Trophoblast cell (in vitro differentiated cells and primary cell): ENCODE measurements around the gene SHROOM2.
"Not testable (repeated sequence)": the region's sequence is repeated elsewhere in the genome, so short reads cannot be mapped to it uniquely, and the experiment has no call there.

Experiments
- DNase-seq, 2 donors: peaks; one replicate each; pipeline ENCODE4 v3.0.0-alpha.2; 2016
- H2AFZ ChIP-seq: 2 replicates; pipeline ENCODE4 v1.6.1; 2013; ENCODE audit warnings: low read length, moderate library complexity, mild to moderate bottlenecking; ENCODE audit not compliant: insufficient read depth, poor library complexity
- H2AK5ac ChIP-seq: 2 replicates; pipeline ENCODE4 v1.6.1; 2013; ENCODE audit warnings: mild to moderate bottlenecking, low read length
- H2BK120ac ChIP-seq: 2 replicates; pipeline ENCODE4 v1.6.1; 2013; ENCODE audit warnings: low read length, mild to moderate bottlenecking, moderate library complexity; ENCODE audit not compliant: insufficient read depth, poor library complexity
- H2BK12ac ChIP-seq: 2 replicates; pipeline ENCODE4 v1.6.1; 2013; ENCODE audit warnings: mild to moderate bottlenecking, low read length, moderate library complexity
- H2BK5ac ChIP-seq: 2 replicates; pipeline ENCODE4 v1.6.1; 2013; ENCODE audit warnings: low read length, low read depth, moderate library complexity, mild to moderate bottlenecking; ENCODE audit not compliant: poor library complexity
- H3K14ac ChIP-seq: 2 replicates; pipeline ENCODE4 v1.6.1; 2013; ENCODE audit warnings: mild to moderate bottlenecking, low read length
- H3K18ac ChIP-seq: 2 replicates; pipeline ENCODE4 v1.6.1; 2013; ENCODE audit warnings: mild to moderate bottlenecking, low read length
- H3K23ac ChIP-seq: 2 replicates; pipeline ENCODE4 v1.6.1; 2013; ENCODE audit warnings: low read length
- H3K27ac ChIP-seq: 2 replicates; pipeline ENCODE4 v1.5.1; 2013; ENCODE audit warnings: low read depth, mild to moderate bottlenecking, inconsistent platforms, low read length, moderate library complexity
- H3K27me3 ChIP-seq: 2 replicates; pipeline ENCODE4 v1.6.1; 2013; ENCODE audit warnings: inconsistent platforms, mild to moderate bottlenecking, low read length, moderate library complexity; ENCODE audit not compliant: insufficient read depth
- H3K36me3 ChIP-seq, 2 experiments: 1 replicate in 1 of 2; 2 replicates in 1 of 2; pipeline ENCODE4 v1.6.1; 2013; ENCODE audit warnings: low read length in 2 of 2, mild to moderate bottlenecking in 2 of 2, moderate library complexity in 1 of 2; ENCODE audit not compliant: insufficient read depth in 2 of 2, control insufficient read depth in 1 of 2
- H3K4ac ChIP-seq: 2 replicates; pipeline ENCODE4 v1.6.1; 2013; ENCODE audit warnings: low read depth, mild to moderate bottlenecking, low read length, moderate library complexity
- H3K4me1 ChIP-seq, 2 experiments: 1 replicate in 1 of 2; 2 replicates in 1 of 2; pipeline ENCODE4 v1.6.1; 2013; ENCODE audit warnings: low read length in 2 of 2, mild to moderate bottlenecking in 2 of 2, moderate library complexity in 1 of 2; ENCODE audit not compliant: insufficient read depth in 2 of 2, control insufficient read depth in 1 of 2
- H3K4me2 ChIP-seq: 2 replicates; pipeline ENCODE4 v1.6.1; 2013; ENCODE audit warnings: inconsistent platforms, mild to moderate bottlenecking, low read length, moderate library complexity
- H3K4me3 ChIP-seq: 2 replicates; pipeline ENCODE4 v1.5.1; 2013; ENCODE audit warnings: mild to moderate bottlenecking, low read depth, low read length, inconsistent platforms
- H3K79me1 ChIP-seq: one replicate; pipeline ENCODE4 v1.6.1; 2013; ENCODE audit warnings: low read length
- H3K79me2 ChIP-seq: 2 replicates; pipeline ENCODE4 v1.6.1; 2013; ENCODE audit warnings: low read length, mild to moderate bottlenecking; ENCODE audit not compliant: control insufficient read depth, insufficient read depth, poor library complexity
- H3K9ac ChIP-seq: 2 replicates; pipeline ENCODE4 v1.6.1; 2013; ENCODE audit warnings: mild to moderate bottlenecking, low read length
- H3K9me3 ChIP-seq: 2 replicates; pipeline ENCODE4 v1.6.1; 2013; ENCODE audit warnings: low read depth, mild to moderate bottlenecking, control low read depth, inconsistent platforms, low read length; ENCODE audit not compliant: insufficient read depth
- H4K12ac ChIP-seq: 2 replicates; pipeline ENCODE4 v1.6.1; 2013; ENCODE audit warnings: low read depth, mild to moderate bottlenecking, low read length, moderate library complexity
- H4K8ac ChIP-seq: 2 replicates; pipeline ENCODE4 v1.6.1; 2013; ENCODE audit warnings: low read depth, mild to moderate bottlenecking, low read length, moderate library complexity
- H4K91ac ChIP-seq: one replicate; pipeline ENCODE4 v1.6.1; 2013; ENCODE audit warnings: low read depth, mild to moderate bottlenecking, low read length, moderate library complexity
- WGBS: extraction: QIAGEN DNeasy Blood & Tissue Kit; methylation state at CpG from one replicate; pipeline ENCODE4 v1.1.7; 2013; ENCODE audit warnings: missing lambda C conversion rate; ENCODE audit not compliant: insufficient read length, insufficient coverage; ENCODE audit errors: extremely low coverage; 5-methylcytosine and 5-hydroxymethylcytosine counted together

The SHROOM2 gene

GRCh38 chrX:9809876-9810275 is 23.6 kb downstream of the SHROOM2 start:
- H3K27me3 ChIP-seq, H2BK120ac ChIP-seq, H3K36me3 ChIP-seq, H2AFZ ChIP-seq, H3K18ac ChIP-seq, H3K23ac ChIP-seq, H4K91ac ChIP-seq, H2AK5ac ChIP-seq, H2BK12ac ChIP-seq, H3K4me1 ChIP-seq, H3K4me3 ChIP-seq, H4K8ac ChIP-seq, H3K4ac ChIP-seq, H3K14ac ChIP-seq, H2BK5ac ChIP-seq, H3K9ac ChIP-seq, H3K79me1 ChIP-seq, H4K12ac ChIP-seq, H3K4me2 ChIP-seq, H3K27ac ChIP-seq, H3K79me2 ChIP-seq, H3K9me3 ChIP-seq, DNase-seq: not testable (repeated sequence)
- WGBS, result no CpG with 5 or more reads among the region's 5 CpGs

- H2BK5ac ChIP-seq, H4K8ac ChIP-seq, H3K4me1 ChIP-seq, H2AK5ac ChIP-seq, H2AFZ ChIP-seq, H3K4me3 ChIP-seq, H2BK12ac ChIP-seq, H3K18ac ChIP-seq, H3K79me1 ChIP-seq, H3K9ac ChIP-seq, H3K36me3 ChIP-seq, H3K9me3 ChIP-seq, H3K27ac ChIP-seq, H3K23ac ChIP-seq, H3K27me3 ChIP-seq, H3K4ac ChIP-seq, DNase-seq, H4K12ac ChIP-seq, H4K91ac ChIP-seq, H2BK120ac ChIP-seq, H3K14ac ChIP-seq, H3K79me2 ChIP-seq, H3K4me2 ChIP-seq: not testable (repeated sequence)
- no CpG with 5 or more reads among the region's 3 CpGs for WGBS
Observed at GRCh38 chrX:9811086-9811485, 24.9 kb downstream of the SHROOM2 start.

DNA sequence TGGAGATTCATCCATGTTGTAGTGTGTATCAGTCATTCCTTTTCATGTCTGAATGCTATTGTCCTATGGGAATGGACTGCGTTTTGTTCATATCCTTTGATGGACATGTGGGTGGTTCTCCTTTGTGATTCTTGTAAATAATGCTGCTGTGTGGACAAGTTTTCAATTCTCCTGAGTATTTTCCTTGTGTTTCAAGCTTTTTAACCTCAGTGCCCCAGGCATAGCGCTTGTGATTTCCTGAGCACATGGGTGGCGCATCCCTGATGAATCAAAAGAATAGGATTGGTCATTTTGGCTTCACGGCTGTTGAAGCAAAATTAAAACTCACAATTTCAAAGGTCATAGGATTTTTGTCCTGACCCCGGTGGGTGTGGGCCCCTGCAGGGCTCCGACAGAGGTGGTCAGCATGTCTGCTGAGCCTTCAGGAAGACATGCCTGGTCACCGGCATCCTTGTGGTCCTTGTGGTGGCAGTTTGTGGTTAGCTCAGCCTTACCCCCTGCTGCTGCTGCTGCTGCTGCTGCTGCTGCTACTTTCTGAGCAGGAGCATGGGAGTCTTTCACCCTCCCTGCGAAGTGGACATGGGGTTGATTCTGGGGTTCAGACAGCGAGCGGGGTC is 30.0 kb downstream of the SHROOM2 start:
- no peak overlapping the region for H3K4me3 ChIP-seq
- no peak overlapping the region for H2AFZ ChIP-seq
- no peak overlapping the region for H3K9ac ChIP-seq
- H3K36me3 ChIP-seq, result peaks cover 0 to 8% of the 10 kb centered on the region in 2 experiments
- no peak overlapping the region for H3K23ac ChIP-seq
- H3K18ac ChIP-seq, result no peak overlapping the region
- H3K9me3 ChIP-seq, result no peaks in the 10 kb centered on the region
- no peak overlapping the region for H3K27ac ChIP-seq
- no peak for DNase-seq
- no peak overlapping the region for H2AK5ac ChIP-seq
- no peak overlapping the region for H3K14ac ChIP-seq
- no peak overlapping the region for H2BK120ac ChIP-seq
- no peaks in the 10 kb centered on the region for H3K79me2 ChIP-seq
- no peak overlapping the region for H4K8ac ChIP-seq
- no peak overlapping the region for H3K4ac ChIP-seq
- no peaks in the 10 kb centered on the region for H3K27me3 ChIP-seq
- H2BK5ac ChIP-seq, result no peak overlapping the region
- no CpG with 5 or more reads among the region's 10 CpGs for WGBS
- H3K4me2 ChIP-seq, result no peak overlapping the region
- H2BK12ac ChIP-seq, result no peak overlapping the region
- H4K91ac ChIP-seq, result no peak overlapping the region
- no peak overlapping the region for H4K12ac ChIP-seq
- no peaks in the 10 kb centered on the region for H3K4me1 ChIP-seq
- H3K79me1 ChIP-seq, result no peaks in the 10 kb centered on the region

DNA sequence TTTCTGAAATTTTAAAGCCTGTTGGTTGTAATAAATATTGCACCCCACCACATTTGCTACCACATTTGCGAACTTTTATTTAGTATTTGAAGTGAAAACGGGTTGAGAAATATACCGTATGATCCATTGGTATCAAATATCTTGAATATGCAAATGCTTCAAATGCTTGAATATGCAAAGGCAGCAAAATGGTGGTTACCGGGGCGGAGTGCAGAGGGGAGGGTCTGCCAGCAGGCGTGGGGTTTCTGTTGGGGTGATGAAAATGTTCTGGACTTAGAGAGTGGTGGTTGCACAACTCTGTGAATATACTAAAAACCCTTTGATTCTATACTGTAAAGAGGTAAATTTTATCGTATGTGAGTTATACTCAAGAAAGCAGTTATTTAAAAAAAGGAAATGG is 35.3 kb downstream of the SHROOM2 start:
- no peak overlapping the region for H2BK5ac ChIP-seq
- no peaks in the 10 kb centered on the region for H3K9me3 ChIP-seq
- H3K9ac ChIP-seq, result no peak overlapping the region
- peaks cover 4% of the 10 kb centered on the region for H3K79me1 ChIP-seq
- no peaks in the 10 kb centered on the region for H3K27me3 ChIP-seq
- no peak overlapping the region for H2BK12ac ChIP-seq
- DNase-seq, result no peak
- H4K12ac ChIP-seq, result no peak overlapping the region
- no peak overlapping the region for H3K4ac ChIP-seq
- H2BK120ac ChIP-seq, result no peak overlapping the region
- H2AFZ ChIP-seq, result no peak overlapping the region
- no peak overlapping the region for H3K4me2 ChIP-seq
- no peak overlapping the region for H3K23ac ChIP-seq
- no peak overlapping the region for H3K14ac ChIP-seq
- peaks cover 0 to 2% of the 10 kb centered on the region in 2 experiments for H3K36me3 ChIP-seq
- no peak overlapping the region for H4K8ac ChIP-seq
- WGBS, result no CpG with 5 or more reads among the region's 7 CpGs
- H4K91ac ChIP-seq, result no peak overlapping the region
- peaks cover 12 to 18% of the 10 kb centered on the region in 2 experiments for H3K4me1 ChIP-seq
- H3K18ac ChIP-seq, result no peak overlapping the region
- H3K4me3 ChIP-seq, result no peak overlapping the region
- H3K27ac ChIP-seq, result no peak overlapping the region
- no peak overlapping the region for H2AK5ac ChIP-seq
- peaks cover 4% of the 10 kb centered on the region for H3K79me2 ChIP-seq
